ENCODE results near the gene ASGR1.

Gene ASGR1

DNA sequence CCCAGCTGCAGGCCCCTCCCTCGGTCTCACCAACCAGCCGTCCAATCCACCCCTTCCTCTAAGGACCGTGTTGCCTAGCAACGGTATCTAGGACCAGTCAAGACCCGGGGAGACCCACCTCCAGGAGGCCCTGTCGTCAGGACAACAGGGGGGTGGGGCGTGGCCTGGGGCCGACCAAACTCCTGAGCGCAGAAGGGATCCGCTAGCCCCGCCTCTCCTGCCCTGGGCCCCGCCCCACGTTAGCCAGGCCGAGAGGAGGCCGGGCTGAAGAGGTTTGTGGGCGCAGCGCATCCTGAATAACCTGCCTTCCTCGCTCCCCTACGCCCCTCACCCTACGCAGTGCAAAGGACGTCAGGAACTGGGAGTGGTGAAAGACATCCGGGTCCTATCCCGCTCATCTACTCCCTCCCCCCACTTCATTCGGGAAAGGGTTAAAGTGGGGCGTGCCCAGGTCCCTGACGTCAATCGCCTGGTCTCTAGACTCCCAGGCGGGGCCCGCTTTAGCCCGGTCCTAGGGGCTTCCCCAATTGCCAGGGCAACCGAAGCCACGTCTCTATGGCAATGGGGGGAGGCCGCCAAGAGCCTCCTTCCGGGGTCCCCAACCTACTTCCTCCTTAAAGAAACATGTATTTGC, 25.8 kb upstream of the ASGR1 start (continued):
- TF ChIP-seq KLF8 (tag by site-specific recombination; IDR thresholded peaks at IDR 0.05) (peak; percentile 52; the same call in 1 of the 2 replicates), ZEB2 (tag by site-specific recombination; IDR thresholded peaks at IDR 0.05) (peak; percentile 48; the same call in 1 of the 2 replicates), ZFP69B (tag by site-specific recombination; IDR thresholded peaks at IDR 0.05) (peak; percentile 65; the same call in 1 of the 2 replicates), IKZF3 (tag by site-specific recombination; IDR thresholded peaks at IDR 0.05) (no peak), ZBTB17 (tag by site-specific recombination; IDR thresholded peaks at IDR 0.05) (peak; percentile 87), KLF9 (tag by site-specific recombination; IDR thresholded peaks at IDR 0.05; ENCODE audit: low read depth) (peak; percentile 88), ZBTB21 (tag by site-specific recombination; IDR thresholded peaks at IDR 0.05) (peak; percentile 68; the same call in 1 of the 2 replicates), SP7 (tag by site-specific recombination; IDR thresholded peaks at IDR 0.05) (peak; percentile 59; the same call in 1 of the 2 replicates), SP3 (tag by site-specific recombination; IDR thresholded peaks at IDR 0.05) (peak; percentile 89), YY1 (tag by site-specific recombination; IDR thresholded peaks at IDR 0.05) (no peak)

DNA sequence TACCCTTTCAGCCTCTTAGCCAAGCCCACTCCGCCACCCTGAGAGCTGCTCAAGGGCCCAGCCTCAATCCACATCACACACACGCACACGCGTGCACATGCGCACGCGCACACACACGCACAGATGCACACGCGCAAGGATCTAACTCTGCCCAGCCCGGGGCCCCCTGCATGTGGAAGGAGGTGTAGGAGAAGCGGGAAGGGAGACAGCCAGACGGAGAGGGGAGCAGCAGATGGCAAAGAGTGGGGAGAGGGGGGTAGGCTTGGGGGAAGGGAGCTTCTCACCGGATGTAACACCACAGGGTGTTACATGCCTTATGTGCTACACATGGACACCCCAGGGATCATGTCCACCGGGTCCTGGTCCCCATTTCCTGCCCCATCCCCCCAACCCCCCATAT, 25.2 kb upstream of the ASGR1 start:
- Histone ChIP-seq H3K4me1 (ENCODE audit: control insufficient read depth, insufficient read depth, low read length) (peaks cover 3% of the 10 kb centered on the region; the same call in 1 of the 2 replicates), H3K27ac (ENCODE audit: extremely low read depth, low read depth, low read length) (no peak overlapping the region), H3K36me3 (ENCODE audit: control insufficient read depth in 2 of 2, insufficient read depth in 1 of 2, low read length in 2 of 2) (peaks cover 14 to 31% of the 10 kb centered on the region in 2 experiments), H3K4me3 (ENCODE audit: low read depth, low read length) (no peak overlapping the region), H3K9me3 (ENCODE audit: control insufficient read depth, insufficient read depth, low read depth, low read length) (no peaks in the 10 kb centered on the region)
- no peak for TF ChIP-seq KLF7 (tag by site-specific recombination; IDR thresholded peaks at IDR 0.05; ENCODE audit: borderline replicate concordance)
- TF ChIP-seq SP7 (tag by site-specific recombination; IDR thresholded peaks at IDR 0.05), result no peak
- TF ChIP-seq, protein P1, sequence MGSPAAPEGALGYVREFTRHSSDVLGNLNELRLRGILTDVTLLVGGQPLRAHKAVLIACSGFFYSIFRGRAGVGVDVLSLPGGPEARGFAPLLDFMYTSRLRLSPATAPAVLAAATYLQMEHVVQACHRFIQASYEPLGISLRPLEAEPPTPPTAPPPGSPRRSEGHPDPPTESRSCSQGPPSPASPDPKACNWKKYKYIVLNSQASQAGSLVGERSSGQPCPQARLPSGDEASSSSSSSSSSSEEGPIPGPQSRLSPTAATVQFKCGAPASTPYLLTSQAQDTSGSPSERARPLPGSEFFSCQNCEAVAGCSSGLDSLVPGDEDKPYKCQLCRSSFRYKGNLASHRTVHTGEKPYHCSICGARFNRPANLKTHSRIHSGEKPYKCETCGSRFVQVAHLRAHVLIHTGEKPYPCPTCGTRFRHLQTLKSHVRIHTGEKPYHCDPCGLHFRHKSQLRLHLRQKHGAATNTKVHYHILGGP (tag by site-specific recombination; IDR thresholded peaks at IDR 0.05), result no peak
- TF ChIP-seq ZXDB (tag by site-specific recombination; IDR thresholded peaks at IDR 0.05), result no peak
- TF ChIP-seq ZNF202 (tag by site-specific recombination; IDR thresholded peaks at IDR 0.05; ENCODE audit: borderline replicate concordance), result no peak
- no peak for TF ChIP-seq ZNF558 (tag by site-specific recombination; IDR thresholded peaks at IDR 0.05)
- no peak for TF ChIP-seq ZNF175 (tag by site-specific recombination; IDR thresholded peaks at IDR 0.05)
- no peak for TF ChIP-seq ZNF610 (tag by site-specific recombination; IDR thresholded peaks at IDR 0.05; ENCODE audit: borderline replicate concordance)
- no peak for TF ChIP-seq ZNF311 (tag by site-specific recombination; IDR thresholded peaks at IDR 0.05; ENCODE audit: borderline replicate concordance)
- TF ChIP-seq, protein P2, sequence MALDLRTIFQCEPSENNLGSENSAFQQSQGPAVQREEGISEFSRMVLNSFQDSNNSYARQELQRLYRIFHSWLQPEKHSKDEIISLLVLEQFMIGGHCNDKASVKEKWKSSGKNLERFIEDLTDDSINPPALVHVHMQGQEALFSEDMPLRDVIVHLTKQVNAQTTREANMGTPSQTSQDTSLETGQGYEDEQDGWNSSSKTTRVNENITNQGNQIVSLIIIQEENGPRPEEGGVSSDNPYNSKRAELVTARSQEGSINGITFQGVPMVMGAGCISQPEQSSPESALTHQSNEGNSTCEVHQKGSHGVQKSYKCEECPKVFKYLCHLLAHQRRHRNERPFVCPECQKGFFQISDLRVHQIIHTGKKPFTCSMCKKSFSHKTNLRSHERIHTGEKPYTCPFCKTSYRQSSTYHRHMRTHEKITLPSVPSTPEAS (tag by site-specific recombination; IDR thresholded peaks at IDR 0.05), result no peak
- no peak for TF ChIP-seq ZSCAN30 (tag by site-specific recombination; IDR thresholded peaks at IDR 0.05)
- no peak for TF ChIP-seq ZBTB1 (tag by site-specific recombination; IDR thresholded peaks at IDR 0.05)
- TF ChIP-seq ZNF837 (tag by site-specific recombination; IDR thresholded peaks at IDR 0.05), result no peak
- CTCF ChIA-PET, result interaction anchor here (0.6 to 1.3 kb wide), 3 partner anchors 159 to 867 kb away, joined by 3 to 4 read pairs (median 4); no protein-coding TSS in a partner anchor
- POLR2A ChIA-PET, result no interaction called here

DNA sequence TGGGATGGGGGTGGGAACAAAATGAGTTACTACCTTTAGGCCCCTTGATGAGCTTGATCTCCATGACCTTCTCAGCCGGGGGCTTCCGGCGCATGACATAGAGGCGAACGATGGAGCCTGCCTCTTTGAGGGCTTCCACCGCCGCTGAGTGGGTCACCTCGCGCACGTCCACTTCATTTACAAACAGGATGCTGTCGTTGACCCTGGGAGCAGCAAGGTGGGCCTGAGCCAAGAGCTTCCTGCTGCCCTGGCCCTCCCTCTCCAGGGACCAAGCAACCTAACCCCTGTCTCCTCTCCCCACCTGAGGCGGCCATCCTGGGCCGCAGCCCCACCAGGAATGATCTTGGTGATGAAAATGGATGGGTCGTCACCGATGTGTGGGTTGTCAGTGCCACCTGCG, 24.2 kb upstream of the ASGR1 start:
- Histone ChIP-seq H3K9me3 (ENCODE audit: control insufficient read depth, insufficient read depth, low read depth, low read length) (no peaks in the 10 kb centered on the region), H3K27ac (ENCODE audit: extremely low read depth, low read depth, low read length) (no peak overlapping the region), H3K36me3 (ENCODE audit: control insufficient read depth in 2 of 2, insufficient read depth in 1 of 2, low read length in 2 of 2) (peaks cover 14 to 31% of the 10 kb centered on the region in 2 experiments), H3K4me1 (ENCODE audit: control insufficient read depth, insufficient read depth, low read length) (peaks cover 3% of the 10 kb centered on the region; the same call in 1 of the 2 replicates), H3K4me3 (ENCODE audit: low read depth, low read length) (no peak overlapping the region)
- POLR2A ChIA-PET, result no interaction called here
- CTCF ChIA-PET, result interaction anchor here (0.6 to 1.3 kb wide), 2 partner anchors 66 to 158 kb away, joined by 3 to 4 read pairs; no protein-coding TSS in a partner anchor
- TF ChIP-seq, protein P3, sequence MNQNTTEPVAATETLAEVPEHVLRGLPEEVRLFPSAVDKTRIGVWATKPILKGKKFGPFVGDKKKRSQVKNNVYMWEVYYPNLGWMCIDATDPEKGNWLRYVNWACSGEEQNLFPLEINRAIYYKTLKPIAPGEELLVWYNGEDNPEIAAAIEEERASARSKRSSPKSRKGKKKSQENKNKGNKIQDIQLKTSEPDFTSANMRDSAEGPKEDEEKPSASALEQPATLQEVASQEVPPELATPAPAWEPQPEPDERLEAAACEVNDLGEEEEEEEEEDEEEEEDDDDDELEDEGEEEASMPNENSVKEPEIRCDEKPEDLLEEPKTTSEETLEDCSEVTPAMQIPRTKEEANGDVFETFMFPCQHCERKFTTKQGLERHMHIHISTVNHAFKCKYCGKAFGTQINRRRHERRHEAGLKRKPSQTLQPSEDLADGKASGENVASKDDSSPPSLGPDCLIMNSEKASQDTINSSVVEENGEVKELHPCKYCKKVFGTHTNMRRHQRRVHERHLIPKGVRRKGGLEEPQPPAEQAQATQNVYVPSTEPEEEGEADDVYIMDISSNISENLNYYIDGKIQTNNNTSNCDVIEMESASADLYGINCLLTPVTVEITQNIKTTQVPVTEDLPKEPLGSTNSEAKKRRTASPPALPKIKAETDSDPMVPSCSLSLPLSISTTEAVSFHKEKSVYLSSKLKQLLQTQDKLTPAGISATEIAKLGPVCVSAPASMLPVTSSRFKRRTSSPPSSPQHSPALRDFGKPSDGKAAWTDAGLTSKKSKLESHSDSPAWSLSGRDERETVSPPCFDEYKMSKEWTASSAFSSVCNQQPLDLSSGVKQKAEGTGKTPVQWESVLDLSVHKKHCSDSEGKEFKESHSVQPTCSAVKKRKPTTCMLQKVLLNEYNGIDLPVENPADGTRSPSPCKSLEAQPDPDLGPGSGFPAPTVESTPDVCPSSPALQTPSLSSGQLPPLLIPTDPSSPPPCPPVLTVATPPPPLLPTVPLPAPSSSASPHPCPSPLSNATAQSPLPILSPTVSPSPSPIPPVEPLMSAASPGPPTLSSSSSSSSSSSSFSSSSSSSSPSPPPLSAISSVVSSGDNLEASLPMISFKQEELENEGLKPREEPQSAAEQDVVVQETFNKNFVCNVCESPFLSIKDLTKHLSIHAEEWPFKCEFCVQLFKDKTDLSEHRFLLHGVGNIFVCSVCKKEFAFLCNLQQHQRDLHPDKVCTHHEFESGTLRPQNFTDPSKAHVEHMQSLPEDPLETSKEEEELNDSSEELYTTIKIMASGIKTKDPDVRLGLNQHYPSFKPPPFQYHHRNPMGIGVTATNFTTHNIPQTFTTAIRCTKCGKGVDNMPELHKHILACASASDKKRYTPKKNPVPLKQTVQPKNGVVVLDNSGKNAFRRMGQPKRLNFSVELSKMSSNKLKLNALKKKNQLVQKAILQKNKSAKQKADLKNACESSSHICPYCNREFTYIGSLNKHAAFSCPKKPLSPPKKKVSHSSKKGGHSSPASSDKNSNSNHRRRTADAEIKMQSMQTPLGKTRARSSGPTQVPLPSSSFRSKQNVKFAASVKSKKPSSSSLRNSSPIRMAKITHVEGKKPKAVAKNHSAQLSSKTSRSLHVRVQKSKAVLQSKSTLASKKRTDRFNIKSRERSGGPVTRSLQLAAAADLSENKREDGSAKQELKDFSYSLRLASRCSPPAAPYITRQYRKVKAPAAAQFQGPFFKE (tag by site-specific recombination; IDR thresholded peaks at IDR 0.05; ENCODE audit: borderline replicate concordance), result no peak
- TF ChIP-seq FEZF1 (tag by site-specific recombination; IDR thresholded peaks at IDR 0.05) (no peak), ZNF302 (tag by site-specific recombination; IDR thresholded peaks at IDR 0.05; ENCODE audit: low read depth) (no peak), ZFP37 (tag by site-specific recombination; IDR thresholded peaks at IDR 0.05) (no peak), HOXA7 (CRISPR knock-in tag; IDR thresholded peaks at IDR 0.05; ENCODE audit: borderline replicate concordance) (no peak)

Measured in HEK293 (cell line).